Neural cell (in vitro differentiated cells): ENCODE measurements around the gene DEPDC5. TPM values are rescaled to one million over a fixed set of nuclear protein-coding genes. Genes with fewer than 3 reads are reported as not detected.

Experiments
- H2AFZ ChIP-seq: fragments of 200-600, 300-800 bp; sonication (generic), shearing (Covaris generic); 2 replicates; pipeline ENCODE4 v1.6.0; 2014; ENCODE audit warnings: low read depth, mild to moderate bottlenecking, antibody characterized with exemption, low read length, moderate library complexity
- H3F3A ChIP-seq: fragments of 200-600 bp; shearing (Covaris generic); 2 replicates; pipeline ENCODE4 v1.6.1; 2016; ENCODE audit warnings: mild to moderate bottlenecking, moderate library complexity, mixed read lengths, antibody characterized with exemption, low read length; ENCODE audit not compliant: insufficient read depth, poor library complexity, severe bottlenecking
- H3K27ac ChIP-seq: fragments of 200-600, 300-800 bp; sonication (generic), shearing (Covaris generic); 2 replicates; pipeline ENCODE4 v1.5.1; 2014; ENCODE audit warnings: mild to moderate bottlenecking, low read length, moderate library complexity
- H3K27me3 ChIP-seq: fragments of 300-800, 200-600 bp; sonication (generic), shearing (Covaris generic); 2 replicates; pipeline ENCODE4 v1.6.0; 2014; ENCODE audit warnings: mild to moderate bottlenecking, low read depth, low read length, moderate library complexity; ENCODE audit not compliant: insufficient read depth
- H3K36me3 ChIP-seq: fragments of 300-800, 200-600 bp; sonication (generic), shearing (Covaris generic); 2 replicates; pipeline ENCODE4 v1.5.1; 2014; ENCODE audit warnings: mild to moderate bottlenecking, antibody characterized with exemption, low read length, moderate library complexity; ENCODE audit not compliant: insufficient read depth
- H3K4me2 ChIP-seq: fragments of 300-800, 200-600 bp; sonication (generic), shearing (Covaris generic); 2 replicates; pipeline ENCODE4 v1.6.0; 2014; ENCODE audit warnings: mild to moderate bottlenecking, low read length
- H3K4me3 ChIP-seq: fragments of 300-800, 200-600 bp; sonication (generic), shearing (Covaris generic); 2 replicates; pipeline ENCODE4 v1.5.1; 2014; ENCODE audit warnings: mild to moderate bottlenecking, low read length, moderate library complexity
- H3K79me2 ChIP-seq: fragments of 200-600 bp; shearing (Covaris generic); replicated peaks from 2 replicates; pipeline ENCODE4 v1.6.0; 2014; ENCODE audit warnings: mild to moderate bottlenecking, low read length, moderate library complexity; ENCODE audit not compliant: insufficient read depth
- H3K9ac ChIP-seq: fragments of 300-800, 200-600 bp; sonication (generic), shearing (Covaris generic); 2 replicates; pipeline ENCODE4 v1.6.1; 2016; ENCODE audit warnings: mild to moderate bottlenecking, low read length, mixed read lengths
- H3K9me2 ChIP-seq: fragments of 200-600 bp; shearing (Covaris generic); 2 replicates; pipeline ENCODE4 v1.6.1; 2016; ENCODE audit warnings: mild to moderate bottlenecking, low read length, mixed read lengths; ENCODE audit not compliant: insufficient read depth
- H3K9me3 ChIP-seq: fragments of 200-600, 300-800 bp; sonication (generic), shearing (Covaris generic); 2 replicates; pipeline ENCODE4 v1.6.1; 2016; ENCODE audit warnings: mild to moderate bottlenecking, mixed run types, low read length, moderate library complexity, mixed read lengths
- H4K20me1 ChIP-seq: fragments of 200-600 bp; shearing (Covaris generic); 2 replicates; pipeline ENCODE4 v1.6.1; 2016; ENCODE audit warnings: mild to moderate bottlenecking, mixed run types; ENCODE audit not compliant: insufficient read depth
- CTCF ChIP-seq: fragments of 450-650 bp; IDR thresholded peaks from 2 replicates; pipeline ENCODE4 v1.5.1; 2014; ENCODE audit warnings: antibody characterized with exemption, mild to moderate bottlenecking, moderate library complexity; ENCODE audit not compliant: poor library complexity, severe bottlenecking
- EP300 ChIP-seq: fragments of 450-650 bp; conservative IDR thresholded peaks from 2 replicates; pipeline ENCODE4 v1.6.1; 2014; ENCODE audit warnings: antibody characterized with exemption, mild to moderate bottlenecking, moderate library complexity; ENCODE audit not compliant: poor library complexity, severe bottlenecking
- EZH2 ChIP-seq: fragments of 200-600, 300-800 bp; shearing (Covaris generic), sonication (generic); IDR thresholded peaks from 2 replicates; pipeline ENCODE4 v1.6.1; 2014; ENCODE audit warnings: antibody characterized with exemption, low read length, borderline replicate concordance, mild to moderate bottlenecking; ENCODE audit not compliant: insufficient read depth, poor library complexity, severe bottlenecking
- MXI1 ChIP-seq: fragments of 450-650 bp; conservative IDR thresholded peaks from 2 replicates; pipeline ENCODE4 v1.6.1; 2014; ENCODE audit warnings: antibody characterized with exemption, mild to moderate bottlenecking; ENCODE audit not compliant: poor library complexity, severe bottlenecking
- POLR2AphosphoS5 ChIP-seq: IDR thresholded peaks from 2 replicates; pipeline ENCODE4 v1.6.1; 2012
- RAD21 ChIP-seq: fragments of 450-650 bp; conservative IDR thresholded peaks from 2 replicates; pipeline ENCODE4 v1.6.1; 2014; ENCODE audit warnings: antibody characterized with exemption, mild to moderate bottlenecking, moderate library complexity
- SMC3 ChIP-seq: fragments of 450-650 bp; conservative IDR thresholded peaks from 2 replicates; pipeline ENCODE4 v1.6.1; 2014; ENCODE audit warnings: antibody characterized with exemption, mild to moderate bottlenecking, moderate library complexity; ENCODE audit not compliant: poor library complexity
- TAF1 ChIP-seq: IDR thresholded peaks from 2 replicates; pipeline ENCODE4 v1.6.1; 2012; ENCODE audit warnings: low read depth
- polyA plus RNA-seq: library from polyadenylated mRNA; depleted of rRNA; stranded (reverse); fragments of >200 nt; gene quantifications from 2 replicates; pipeline ENCODE4 v1.2.3, GENCODE V29; 2014
- TF ChIP-seq, protein P1 (sequence below): IDR thresholded peaks from 2 replicates; pipeline ENCODE4 v1.6.1; 2012; ENCODE audit warnings: borderline replicate concordance

The DEPDC5 gene
- polyA plus RNA-seq, 1 donor from 2014 or later: 11.3 TPM

GRCh38 chr22:31943978-31944699, 190.3 kb downstream of the DEPDC5 start, which contains the start of gene YWHAH:
TSS of gene YWHAH (plus strand) at chr22:31944535. CDS start at chr22:31944734, 199 bp downstream.
- Histone ChIP-seq H3K27me3 (no peaks in the 10 kb centered on the region), H3K9me2 (no peaks in the 10 kb centered on the region), H2AFZ (peak within 1 kb of the TSS; percentile 8), H4K20me1 (peaks cover 13% of the 10 kb centered on the region), H3K9me3 (no peaks in the 10 kb centered on the region), H3K4me3 (peak within 1 kb of the TSS; percentile 77), H3K79me2 (peaks cover 48% of the 10 kb centered on the region), H3K9ac (peak within 1 kb of the TSS; percentile 88), H3K27ac (peak within 1 kb of the TSS; percentile 91), H3K4me2 (peak within 1 kb of the TSS; percentile 95), H3F3A (no peaks in the 10 kb centered on the region), H3K36me3 (no peaks in the 10 kb centered on the region)
- TF ChIP-seq TAF1 (peak; percentile 54), RAD21 (no peak), CTCF (no peak), MXI1 (peak; percentile 53), EP300 (peak; percentile 66), POLR2AphosphoS5 (peak; percentile 89), EZH2 (no peak), SMC3 (peak; percentile 51)
- TF ChIP-seq, protein P1, sequence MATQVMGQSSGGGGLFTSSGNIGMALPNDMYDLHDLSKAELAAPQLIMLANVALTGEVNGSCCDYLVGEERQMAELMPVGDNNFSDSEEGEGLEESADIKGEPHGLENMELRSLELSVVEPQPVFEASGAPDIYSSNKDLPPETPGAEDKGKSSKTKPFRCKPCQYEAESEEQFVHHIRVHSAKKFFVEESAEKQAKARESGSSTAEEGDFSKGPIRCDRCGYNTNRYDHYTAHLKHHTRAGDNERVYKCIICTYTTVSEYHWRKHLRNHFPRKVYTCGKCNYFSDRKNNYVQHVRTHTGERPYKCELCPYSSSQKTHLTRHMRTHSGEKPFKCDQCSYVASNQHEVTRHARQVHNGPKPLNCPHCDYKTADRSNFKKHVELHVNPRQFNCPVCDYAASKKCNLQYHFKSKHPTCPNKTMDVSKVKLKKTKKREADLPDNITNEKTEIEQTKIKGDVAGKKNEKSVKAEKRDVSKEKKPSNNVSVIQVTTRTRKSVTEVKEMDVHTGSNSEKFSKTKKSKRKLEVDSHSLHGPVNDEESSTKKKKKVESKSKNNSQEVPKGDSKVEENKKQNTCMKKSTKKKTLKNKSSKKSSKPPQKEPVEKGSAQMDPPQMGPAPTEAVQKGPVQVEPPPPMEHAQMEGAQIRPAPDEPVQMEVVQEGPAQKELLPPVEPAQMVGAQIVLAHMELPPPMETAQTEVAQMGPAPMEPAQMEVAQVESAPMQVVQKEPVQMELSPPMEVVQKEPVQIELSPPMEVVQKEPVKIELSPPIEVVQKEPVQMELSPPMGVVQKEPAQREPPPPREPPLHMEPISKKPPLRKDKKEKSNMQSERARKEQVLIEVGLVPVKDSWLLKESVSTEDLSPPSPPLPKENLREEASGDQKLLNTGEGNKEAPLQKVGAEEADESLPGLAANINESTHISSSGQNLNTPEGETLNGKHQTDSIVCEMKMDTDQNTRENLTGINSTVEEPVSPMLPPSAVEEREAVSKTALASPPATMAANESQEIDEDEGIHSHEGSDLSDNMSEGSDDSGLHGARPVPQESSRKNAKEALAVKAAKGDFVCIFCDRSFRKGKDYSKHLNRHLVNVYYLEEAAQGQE: peak; percentile 95

- H3K36me3 ChIP-seq: no peaks in the 10 kb centered on the region
- H3K9ac ChIP-seq: peak overlapping the region; percentile 88
- no peak overlapping the region for H2AFZ ChIP-seq
- peak overlapping the region; percentile 77 for H3K4me3 ChIP-seq
- no peaks in the 10 kb centered on the region for H3K9me2 ChIP-seq
- H3K27ac ChIP-seq: peak overlapping the region; percentile 91
- peaks cover 56% of the 10 kb centered on the region for H3K79me2 ChIP-seq
- H4K20me1 ChIP-seq: peaks cover 16% of the 10 kb centered on the region
- H3F3A ChIP-seq: no peaks in the 10 kb centered on the region
- TF ChIP-seq, protein P1: peak; percentile 63
- TF ChIP-seq EZH2 (no peak), CTCF (no peak), SMC3 (no peak), TAF1 (peak; percentile 80), POLR2AphosphoS5 (peak; percentile 79), RAD21 (peak; percentile 38), EP300 (no peak), MXI1 (no peak)
- H3K4me2 ChIP-seq: no peak overlapping the region
- H3K9me3 ChIP-seq: no peaks in the 10 kb centered on the region
- no peaks in the 10 kb centered on the region for H3K27me3 ChIP-seq
Measured at GRCh38 chr22:31944700-31945442, 191.1 kb downstream of the DEPDC5 start.
